ENCODE measurements around the gene CFAP54.

The CFAP54 gene

DNA sequence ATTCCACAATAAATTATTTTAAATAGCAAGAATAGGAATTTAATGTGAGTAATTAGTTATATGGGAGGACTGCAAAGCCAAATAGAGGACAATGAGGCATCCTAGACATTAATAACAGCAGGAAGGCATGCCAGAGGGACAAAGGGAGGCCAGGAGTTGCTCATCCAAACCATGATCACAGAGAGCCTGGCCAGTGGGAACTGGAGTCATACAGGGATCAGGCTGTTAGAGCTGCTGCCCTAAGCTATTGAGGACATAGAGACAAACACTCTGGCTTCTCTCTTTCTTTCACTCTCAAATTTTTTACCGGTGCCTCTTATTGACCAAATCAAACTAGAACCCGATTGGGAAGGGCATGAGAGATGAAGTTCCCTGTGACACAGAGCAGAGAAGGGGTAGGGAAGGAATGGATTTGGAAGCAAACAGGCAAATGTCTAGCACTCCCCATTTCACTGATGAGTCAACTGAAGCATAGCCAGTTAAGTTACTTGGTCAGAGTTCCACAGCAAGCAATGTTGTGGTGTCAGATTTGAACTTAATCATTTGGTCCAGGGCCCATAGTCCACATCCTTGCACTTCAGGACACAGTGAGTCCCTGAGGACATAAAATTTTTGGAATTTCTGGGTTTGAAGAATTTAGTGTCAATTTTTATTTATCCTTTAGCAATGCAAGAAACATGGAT lies 17.9 kb upstream of the CFAP54 start:
- no peaks in the 10 kb centered on the region for H3K36me3 ChIP-seq (ENCODE audit: insufficient read depth, low read length)
- no peak overlapping the region for H3K4me3 ChIP-seq
- H3K27ac ChIP-seq, result no peak overlapping the region
- H3K9me3 ChIP-seq (ENCODE audit: low read depth, low read length), result no peaks in the 10 kb centered on the region
- DNase-seq (ENCODE audit: low read depth, low spot score), result no peak
- TF ChIP-seq EZH2 (IDR thresholded peaks at IDR 0.05) (no peak), POLR2AphosphoS5 (IDR thresholded peaks at IDR 0.05; ENCODE audit: borderline replicate concordance, low read depth, low read length) (no peak), FOXP2 (optimal IDR thresholded peaks at IDR 0.05; ENCODE audit: control extremely low read depth, extremely low read length, insufficient read depth) (no peak)
- no peak overlapping the region for H3K9ac ChIP-seq (ENCODE audit: insufficient read length)

DNA sequence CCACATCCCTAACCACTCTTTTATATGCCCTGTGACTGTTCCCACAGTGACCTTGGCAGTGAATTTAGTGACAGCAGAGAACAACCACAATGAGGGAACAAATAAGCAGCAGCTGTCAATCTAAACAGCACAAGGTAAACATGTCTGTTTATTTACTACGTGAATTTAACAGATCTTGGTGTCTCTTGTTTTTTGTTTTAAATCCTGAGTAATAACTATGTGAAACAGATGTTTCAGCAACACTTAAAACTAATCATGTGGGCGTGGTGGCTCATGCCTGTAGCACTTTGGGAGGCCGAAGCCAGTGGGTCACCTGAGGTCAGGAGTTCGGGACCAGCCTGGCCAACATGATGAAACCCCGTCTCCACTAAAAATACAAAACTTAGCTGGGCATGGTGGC lies 17.0 kb upstream of the CFAP54 start:
- Histone ChIP-seq H3K9me3 (ENCODE audit: low read depth, low read length) (no peaks in the 10 kb centered on the region), H3K27ac (no peak overlapping the region), H3K9ac (ENCODE audit: insufficient read length) (no peak overlapping the region), H3K36me3 (ENCODE audit: insufficient read depth, low read length) (no peaks in the 10 kb centered on the region), H3K4me3 (no peak overlapping the region)
- TF ChIP-seq FOXP2 (optimal IDR thresholded peaks at IDR 0.05; ENCODE audit: control extremely low read depth, extremely low read length, insufficient read depth) (no peak), EZH2 (IDR thresholded peaks at IDR 0.05) (no peak), POLR2AphosphoS5 (IDR thresholded peaks at IDR 0.05; ENCODE audit: borderline replicate concordance, low read depth, low read length) (no peak)
- no peak for DNase-seq (ENCODE audit: low read depth, low spot score)

DNA sequence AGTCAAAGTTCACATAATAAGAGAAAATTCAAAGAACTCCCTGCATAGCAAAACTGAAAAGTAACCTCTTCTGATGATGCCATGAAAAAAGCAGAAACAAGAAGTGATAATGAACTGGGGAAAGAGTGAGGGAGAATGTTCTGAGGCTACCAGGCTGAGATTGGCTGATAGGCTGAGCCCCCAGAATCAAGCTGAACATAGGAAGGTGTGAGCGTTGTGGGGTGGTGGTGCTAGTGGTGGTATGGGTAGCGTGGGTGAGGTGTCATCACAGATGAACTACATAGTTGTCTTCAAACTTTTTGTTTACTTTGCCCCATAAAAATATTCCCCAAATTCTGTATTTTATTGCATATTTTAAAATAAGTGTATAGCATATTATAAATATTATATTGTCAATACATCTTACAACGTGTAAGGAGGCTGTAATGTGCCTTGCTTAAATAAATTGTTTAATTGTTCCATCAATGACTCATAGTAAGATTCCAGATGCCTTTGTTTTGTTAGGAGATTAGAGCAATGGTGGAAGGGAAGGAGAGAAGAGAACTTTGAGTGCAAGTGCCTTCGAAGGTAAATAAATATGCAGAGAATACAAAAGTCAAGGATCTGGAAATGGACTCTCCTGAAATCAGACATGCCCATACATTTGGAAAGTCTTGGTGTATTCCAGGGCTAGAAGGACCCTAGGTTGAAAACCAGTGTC lies 15.8 kb upstream of the CFAP54 start:
- Histone ChIP-seq H3K36me3 (ENCODE audit: insufficient read depth, low read length) (no peaks in the 10 kb centered on the region), H3K9me3 (ENCODE audit: low read depth, low read length) (no peaks in the 10 kb centered on the region), H3K27ac (no peak overlapping the region), H3K4me3 (no peak overlapping the region), H3K9ac (ENCODE audit: insufficient read length) (no peak overlapping the region)
- no peak for DNase-seq (ENCODE audit: low read depth, low spot score)
- no peak for TF ChIP-seq EZH2 (IDR thresholded peaks at IDR 0.05)
- TF ChIP-seq POLR2AphosphoS5 (IDR thresholded peaks at IDR 0.05; ENCODE audit: borderline replicate concordance, low read depth, low read length), result no peak
- TF ChIP-seq FOXP2 (optimal IDR thresholded peaks at IDR 0.05; ENCODE audit: control extremely low read depth, extremely low read length, insufficient read depth), result no peak

DNA sequence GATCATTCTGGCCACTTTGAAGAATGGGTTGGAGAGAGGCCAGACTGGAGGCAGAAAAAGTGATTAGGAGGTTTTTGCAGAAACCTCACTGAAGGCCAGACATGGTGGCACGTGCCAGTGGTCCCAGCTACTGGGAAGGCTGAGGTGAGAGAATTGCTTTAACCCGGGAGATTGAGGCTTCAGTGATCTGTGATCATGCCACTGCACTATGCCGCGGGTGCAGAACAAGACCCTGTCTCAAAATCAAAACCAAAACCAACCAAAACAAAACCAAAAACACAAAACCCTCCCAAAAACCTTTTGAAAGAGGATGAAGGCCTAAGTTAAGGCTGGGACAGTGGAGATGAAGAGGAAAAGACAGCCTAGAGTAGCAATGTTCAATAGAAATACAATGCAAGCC lies 15.2 kb upstream of the CFAP54 start:
- Histone ChIP-seq H3K36me3 (ENCODE audit: insufficient read depth, low read length) (no peaks in the 10 kb centered on the region), H3K4me3 (no peak overlapping the region), H3K27ac (no peak overlapping the region), H3K9me3 (ENCODE audit: low read depth, low read length) (no peaks in the 10 kb centered on the region), H3K9ac (ENCODE audit: insufficient read length) (no peak overlapping the region)
- no peak for DNase-seq (ENCODE audit: low read depth, low spot score)
- TF ChIP-seq EZH2 (IDR thresholded peaks at IDR 0.05), result no peak
- no peak for TF ChIP-seq FOXP2 (optimal IDR thresholded peaks at IDR 0.05; ENCODE audit: control extremely low read depth, extremely low read length, insufficient read depth)
- no peak for TF ChIP-seq POLR2AphosphoS5 (IDR thresholded peaks at IDR 0.05; ENCODE audit: borderline replicate concordance, low read depth, low read length)

DNA sequence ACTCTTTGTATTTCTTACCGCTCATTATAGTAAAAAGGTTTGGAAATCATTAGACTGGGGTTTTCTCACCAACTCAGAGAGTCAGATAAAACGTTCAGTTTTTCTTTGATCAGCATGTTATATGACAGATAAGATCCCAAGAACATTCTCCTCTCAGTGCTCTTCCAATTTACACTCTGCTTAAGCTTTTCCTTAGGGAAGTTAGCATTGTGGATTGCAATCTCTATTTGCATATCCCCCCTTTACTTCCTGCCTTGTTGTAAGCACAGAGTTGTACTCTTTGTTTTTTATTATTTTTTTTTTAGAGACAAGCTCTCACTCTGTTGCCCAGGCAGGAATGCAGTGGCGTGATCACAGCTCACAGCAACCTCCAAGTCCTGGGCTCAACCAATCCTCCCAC lies 11.4 kb upstream of the CFAP54 start:
- Histone ChIP-seq H3K9me3 (ENCODE audit: low read depth, low read length) (no peaks in the 10 kb centered on the region), H3K36me3 (ENCODE audit: insufficient read depth, low read length) (no peaks in the 10 kb centered on the region), H3K9ac (ENCODE audit: insufficient read length) (no peak overlapping the region), H3K4me3 (no peak overlapping the region), H3K27ac (no peak overlapping the region)
- DNase-seq (ENCODE audit: low read depth, low spot score), result no peak
- TF ChIP-seq FOXP2 (optimal IDR thresholded peaks at IDR 0.05; ENCODE audit: control extremely low read depth, extremely low read length, insufficient read depth), result no peak
- TF ChIP-seq EZH2 (IDR thresholded peaks at IDR 0.05), result no peak
- no peak for TF ChIP-seq POLR2AphosphoS5 (IDR thresholded peaks at IDR 0.05; ENCODE audit: borderline replicate concordance, low read depth, low read length)

DNA sequence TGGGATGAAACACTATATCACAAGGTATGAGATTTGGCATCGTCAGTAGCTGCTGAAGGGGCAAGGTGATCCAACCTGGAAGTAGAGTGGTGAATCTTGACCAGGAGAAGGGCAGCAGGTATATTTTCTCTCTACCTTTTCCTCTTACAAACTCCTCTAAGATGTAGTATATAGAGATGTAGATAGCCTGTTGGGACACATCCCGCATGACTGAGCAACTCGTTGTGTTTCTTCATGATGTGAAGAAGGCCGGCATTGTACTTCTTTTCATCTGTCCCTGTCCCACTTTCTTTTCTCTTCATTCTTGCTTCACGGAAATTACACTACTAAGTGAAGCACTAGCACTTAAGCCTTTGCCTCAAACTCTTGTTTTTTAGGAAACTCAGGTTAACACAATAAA lies 7.3 kb upstream of the CFAP54 start:
- Histone ChIP-seq H3K36me3 (ENCODE audit: insufficient read depth, low read length) (no peaks in the 10 kb centered on the region), H3K27ac (no peak overlapping the region), H3K9ac (ENCODE audit: insufficient read length) (no peak overlapping the region), H3K4me3 (no peak overlapping the region), H3K9me3 (ENCODE audit: low read depth, low read length) (no peaks in the 10 kb centered on the region)
- no peak for TF ChIP-seq POLR2AphosphoS5 (IDR thresholded peaks at IDR 0.05; ENCODE audit: borderline replicate concordance, low read depth, low read length)
- TF ChIP-seq FOXP2 (optimal IDR thresholded peaks at IDR 0.05; ENCODE audit: control extremely low read depth, extremely low read length, insufficient read depth), result no peak
- TF ChIP-seq EZH2 (IDR thresholded peaks at IDR 0.05), result no peak
- DNase-seq (ENCODE audit: low read depth, low spot score), result no peak

DNA sequence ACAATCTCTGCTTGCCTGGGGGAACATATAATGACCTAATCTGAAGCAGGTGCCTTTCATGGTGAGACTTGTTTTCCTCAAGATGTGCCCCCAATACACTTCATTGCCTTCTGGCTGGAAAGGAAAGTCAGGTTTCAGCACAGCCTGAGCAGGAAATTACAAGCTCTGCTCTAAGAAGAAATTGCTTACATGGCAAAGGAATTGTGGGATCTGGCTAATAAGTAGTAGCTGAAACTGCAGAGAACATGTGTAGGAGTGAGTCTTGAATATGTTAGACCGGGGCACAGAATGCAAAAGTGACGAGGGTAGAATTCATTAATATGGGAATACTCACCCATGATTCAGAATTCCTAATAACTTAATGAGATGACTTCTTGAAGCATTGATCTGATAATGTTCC lies 6.3 kb upstream of the CFAP54 start:
- TF ChIP-seq EZH2 (IDR thresholded peaks at IDR 0.05), result no peak
- TF ChIP-seq POLR2AphosphoS5 (IDR thresholded peaks at IDR 0.05; ENCODE audit: borderline replicate concordance, low read depth, low read length), result no peak
- TF ChIP-seq FOXP2 (optimal IDR thresholded peaks at IDR 0.05; ENCODE audit: control extremely low read depth, extremely low read length, insufficient read depth), result no peak
- H3K9ac ChIP-seq (ENCODE audit: insufficient read length), result no peak overlapping the region
- no peak overlapping the region; the same call in 1 of the 2 replicates for H3K4me3 ChIP-seq
- DNase-seq (ENCODE audit: low read depth, low spot score), result no peak
- no peaks in the 10 kb centered on the region for H3K36me3 ChIP-seq (ENCODE audit: insufficient read depth, low read length)
- peak overlapping the region; percentile 54; the same call in 1 of the 2 replicates for H3K27ac ChIP-seq
- H3K9me3 ChIP-seq (ENCODE audit: low read depth, low read length), result no peaks in the 10 kb centered on the region

DNA sequence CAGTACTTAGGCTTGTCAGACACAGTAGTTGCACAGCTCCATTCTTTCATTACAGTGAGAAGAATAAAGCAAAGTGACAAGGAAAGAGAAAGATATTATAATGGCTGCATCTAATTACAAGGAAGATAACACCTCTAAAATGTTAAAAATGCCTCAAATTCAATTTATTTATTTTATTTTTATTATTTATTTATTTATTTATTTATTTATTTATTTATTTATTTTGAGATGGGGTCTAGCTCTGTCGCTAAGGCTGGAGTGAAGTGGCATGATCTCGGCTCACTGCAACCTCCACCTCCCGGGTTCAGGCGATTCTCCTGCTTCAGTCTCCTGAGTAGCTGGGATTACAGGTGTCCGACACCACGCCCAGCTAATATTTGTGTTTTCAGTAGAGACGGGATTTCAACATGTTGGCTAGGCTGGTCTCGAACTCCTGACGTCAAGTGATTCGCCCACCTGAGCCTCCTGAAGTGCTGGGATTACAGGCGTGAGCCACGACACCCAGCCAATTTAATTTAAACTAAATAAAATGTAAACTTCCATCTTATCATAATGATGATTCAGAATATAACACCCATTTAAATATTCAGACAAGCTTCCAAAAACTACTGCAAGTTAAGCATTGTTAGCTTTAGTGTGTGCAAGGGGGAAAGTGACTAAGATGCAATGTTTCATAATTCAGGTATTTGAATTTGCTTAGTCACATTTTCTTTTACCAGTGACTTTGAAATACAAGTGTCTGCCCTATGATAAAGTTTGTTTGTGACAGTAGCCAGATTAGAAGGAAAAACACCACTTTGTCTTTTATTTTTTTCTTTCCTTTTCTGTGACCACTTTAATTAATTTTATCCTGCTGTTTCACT lies 2.4 kb upstream of the CFAP54 start:
- TF ChIP-seq EZH2 (IDR thresholded peaks at IDR 0.05) (no peak), FOXP2 (optimal IDR thresholded peaks at IDR 0.05; ENCODE audit: control extremely low read depth, extremely low read length, insufficient read depth) (no peak)
- no peak overlapping the region for H3K4me3 ChIP-seq
- H3K9me3 ChIP-seq (ENCODE audit: low read depth, low read length), result no peaks in the 10 kb centered on the region
- no peak for DNase-seq (ENCODE audit: low read depth, low spot score)
- no peaks in the 10 kb centered on the region for H3K36me3 ChIP-seq (ENCODE audit: insufficient read depth, low read length)
- no peak overlapping the region for H3K27ac ChIP-seq
- no peak overlapping the region for H3K9ac ChIP-seq (ENCODE audit: insufficient read length)

Measured in SK-N-MC (cell line).